NK-92 (cell line): ENCODE results near the gene CCDC192.

ENCODE experiments used
- DNase-seq: peaks from one replicate; lab custom pipeline; 2025; ENCODE audit not compliant: unreplicated experiment; lab: John Stamatoyannopoulos, UW

The CCDC192 gene

GRCh38 chr5:127872494-127872893 is 169.3 kb downstream of the CCDC192 start:
- DNase-seq: no peak

DNA sequence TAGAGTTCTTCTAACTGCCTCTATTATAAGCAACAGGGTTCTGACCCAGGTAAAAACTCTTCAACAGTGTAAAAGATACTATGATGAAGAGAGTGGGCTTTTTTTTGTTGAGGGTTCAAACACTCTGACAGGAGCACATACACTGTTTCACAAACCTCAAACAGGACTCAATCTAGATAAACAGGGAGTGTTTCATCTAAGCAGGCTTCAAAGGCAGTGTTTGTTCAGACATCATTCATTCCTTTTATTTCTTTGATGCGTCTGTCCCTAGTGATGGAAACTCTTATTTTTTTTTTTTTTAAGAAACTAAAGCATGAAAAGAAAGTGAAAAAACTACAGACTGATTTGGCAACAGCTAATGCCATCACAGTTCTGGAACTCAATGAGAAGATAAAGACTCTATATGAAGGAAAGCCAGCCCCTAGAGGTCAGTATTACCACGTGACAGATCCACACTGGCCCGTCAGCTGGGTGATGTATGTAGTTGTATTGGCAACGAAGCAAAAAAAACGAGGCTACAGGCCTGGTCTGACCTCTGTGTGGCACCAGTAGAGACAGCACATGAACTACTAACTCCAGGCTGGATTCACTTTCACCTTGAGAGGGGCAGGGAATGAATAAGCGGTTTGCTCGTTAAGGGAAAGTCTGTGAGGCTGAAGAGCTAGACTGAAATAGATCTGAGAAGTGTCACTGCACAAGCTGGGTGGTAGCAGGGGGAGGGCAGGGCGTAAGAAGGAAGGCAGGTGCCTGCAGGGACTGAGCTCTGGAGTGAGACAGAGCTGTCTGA is 172.2 kb downstream of the CCDC192 start:
- DNase-seq: no peak

DNA sequence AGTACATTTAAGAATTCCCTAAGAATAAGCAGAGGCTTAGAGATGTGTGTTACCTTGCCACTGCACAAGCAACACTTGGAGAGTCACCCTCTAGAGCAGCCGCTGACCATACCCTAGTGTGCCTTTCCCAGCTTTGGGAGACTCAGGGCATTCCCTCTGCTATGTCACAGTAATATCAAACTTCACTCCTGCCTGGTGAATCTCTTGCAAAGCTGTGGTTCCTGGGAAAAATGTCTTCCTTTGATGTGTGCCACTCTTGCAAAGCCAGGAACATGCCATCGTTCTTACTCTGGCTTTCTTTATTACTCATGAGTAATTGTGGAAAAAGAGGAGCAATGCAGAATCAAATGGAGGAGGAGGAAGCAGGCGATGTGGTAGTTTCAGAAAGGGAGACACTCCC is 173.2 kb downstream of the CCDC192 start:
- no peak for DNase-seq

GRCh38 chr5:127878174-127878750 is 175.1 kb downstream of the CCDC192 start:
- DNase-seq: no peak

DNA sequence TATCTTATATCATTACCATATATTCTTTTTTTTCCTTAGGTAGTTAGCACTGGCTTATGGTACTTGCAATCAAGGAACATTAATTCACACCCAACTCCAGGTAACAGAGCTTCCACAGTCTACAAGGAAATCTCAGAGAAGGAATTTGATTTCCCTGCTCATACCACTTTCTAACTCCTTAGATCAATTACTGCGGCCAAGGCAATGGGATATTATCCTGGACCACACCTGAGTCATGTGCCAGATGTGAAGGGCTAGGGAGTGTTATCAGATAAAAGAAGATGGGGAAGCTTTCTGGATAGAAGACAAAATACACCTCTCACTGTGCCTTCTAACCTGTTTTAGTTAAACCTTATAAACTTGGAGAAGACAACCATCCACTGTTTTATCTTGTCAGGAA is 181.2 kb downstream of the CCDC192 start:
- no peak for DNase-seq

DNA sequence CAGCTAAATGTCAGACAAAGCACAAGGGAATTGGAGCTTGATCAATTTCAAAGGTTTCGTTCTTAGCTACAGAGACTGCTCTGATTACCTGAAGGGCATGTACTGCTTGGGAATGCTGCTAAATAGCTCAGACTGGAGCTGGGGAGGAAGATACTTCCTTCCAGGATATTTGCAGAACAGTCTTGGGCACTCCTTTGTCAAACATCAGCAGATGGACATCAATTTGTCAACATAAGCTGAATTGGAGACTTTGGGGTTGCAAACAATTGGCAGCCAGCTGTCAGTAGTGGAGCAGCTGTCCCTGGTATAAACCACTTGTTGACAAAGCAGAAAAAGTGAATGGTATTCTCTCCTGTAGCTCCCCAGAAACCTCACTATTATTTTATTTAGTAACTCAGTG is 182.0 kb downstream of the CCDC192 start:
- no peak for DNase-seq

DNA sequence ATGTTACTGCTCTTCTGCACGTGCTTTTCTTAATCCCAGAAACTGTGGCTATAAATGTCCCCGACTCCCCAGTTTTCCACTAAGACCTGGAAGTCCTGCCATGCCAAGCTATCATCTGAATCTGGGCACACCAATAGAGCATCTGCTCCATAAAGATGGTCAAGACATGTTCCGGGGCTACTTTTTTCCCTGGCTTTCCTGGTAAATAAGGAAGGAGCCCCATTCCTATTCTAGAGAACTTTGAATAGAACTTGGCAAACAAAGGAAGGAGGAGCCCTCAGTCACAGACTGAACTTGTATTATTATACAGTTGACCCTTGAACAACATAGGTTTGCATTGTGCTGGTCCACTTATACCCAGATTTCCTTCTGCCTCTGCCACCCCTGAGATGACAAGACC is 182.9 kb downstream of the CCDC192 start:
- no peak for DNase-seq

DNA sequence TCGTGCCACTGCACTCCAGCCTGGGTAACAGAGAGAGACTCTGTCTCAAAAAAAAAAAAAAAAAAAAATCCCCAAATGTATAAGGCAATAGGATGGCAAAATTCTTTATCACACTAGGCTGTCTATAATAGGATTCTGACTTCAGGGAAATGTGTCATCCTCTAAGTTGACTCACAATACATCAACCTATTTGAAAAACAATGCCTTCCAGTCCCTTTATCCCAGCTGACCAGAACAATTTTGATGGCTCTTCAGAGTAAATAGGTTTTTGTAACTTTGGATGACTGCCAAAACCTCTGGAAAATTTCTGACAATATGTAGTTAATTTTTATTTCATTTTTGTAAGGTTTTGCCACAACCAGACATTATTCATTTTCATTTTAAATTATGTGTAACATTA is 184.1 kb downstream of the CCDC192 start:
- DNase-seq: no peak

DNA sequence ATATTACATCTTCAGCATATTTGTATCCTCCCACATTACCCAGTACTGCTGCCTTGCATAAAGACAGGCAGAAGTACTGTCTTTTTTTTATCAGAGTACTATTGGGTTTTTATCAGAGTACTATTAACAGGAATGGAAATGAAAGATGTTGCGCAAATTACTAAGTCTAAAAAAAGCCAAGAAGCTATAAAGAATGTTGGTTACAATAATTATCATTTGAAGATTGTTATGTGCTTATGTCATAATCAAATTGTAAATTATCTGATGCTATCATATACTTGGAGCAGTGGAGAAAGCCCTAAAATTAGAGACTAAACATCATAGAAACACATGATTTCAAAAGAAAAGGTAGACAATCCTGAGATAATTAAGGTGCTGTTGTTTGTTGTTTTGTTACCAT is 188.8 kb downstream of the CCDC192 start:
- DNase-seq: no peak

DNA sequence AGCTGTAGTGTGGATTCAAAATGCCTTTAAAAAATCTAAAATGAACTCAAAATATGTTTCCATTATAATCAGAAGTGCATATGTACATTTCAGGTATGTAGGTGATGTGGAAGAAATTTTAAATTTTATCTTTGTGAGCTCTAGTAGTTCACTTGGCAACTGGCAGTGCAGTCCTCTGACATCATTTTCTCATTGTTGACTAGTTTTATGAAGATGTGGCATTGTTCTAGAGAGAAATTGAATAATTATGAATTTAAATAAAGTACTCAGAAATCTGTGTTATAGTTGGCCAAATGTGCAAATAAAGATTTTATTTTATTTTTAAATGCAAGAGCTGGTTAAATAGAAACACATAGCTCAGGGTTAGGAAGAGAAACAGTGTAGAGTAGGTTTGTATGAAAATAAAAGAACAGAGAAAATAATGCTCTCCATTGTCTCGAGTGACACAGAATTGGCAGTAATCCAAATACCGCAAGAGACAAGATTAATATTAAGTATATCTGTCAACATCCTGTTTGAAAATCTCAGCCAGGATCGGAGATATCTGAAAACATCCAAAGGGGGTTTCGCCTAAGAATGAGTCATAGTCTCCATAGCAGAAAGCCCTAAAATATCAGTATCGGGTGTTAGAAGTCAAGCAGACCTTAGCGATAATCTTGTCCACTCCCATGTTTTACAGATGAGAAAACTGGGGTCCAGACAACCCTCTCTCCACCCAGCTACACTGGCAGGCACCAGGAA is 189.4 kb downstream of the CCDC192 start:
- DNase-seq: no peak

DNA sequence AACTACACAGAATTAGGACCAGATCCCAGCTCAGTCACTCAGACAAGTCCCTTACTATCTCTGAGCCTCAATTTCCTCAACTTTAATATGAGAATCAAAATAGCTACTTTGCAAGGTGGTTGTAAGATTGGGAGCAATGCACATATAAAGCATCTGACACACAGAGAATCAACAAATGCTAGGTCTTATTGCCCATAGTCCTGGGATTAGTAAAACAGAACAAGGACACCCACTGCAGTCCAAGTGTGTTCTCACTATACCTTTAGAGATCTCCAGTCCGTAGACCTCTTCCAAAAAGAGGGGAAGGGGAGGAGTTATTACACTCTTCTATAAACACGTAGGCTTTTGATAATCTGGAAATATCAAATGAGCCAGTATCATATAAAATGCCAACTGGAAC is 190.0 kb downstream of the CCDC192 start:
- no peak for DNase-seq

GRCh38 chr5:127894461-127894860 is 191.3 kb downstream of the CCDC192 start:
- no peak for DNase-seq

DNA sequence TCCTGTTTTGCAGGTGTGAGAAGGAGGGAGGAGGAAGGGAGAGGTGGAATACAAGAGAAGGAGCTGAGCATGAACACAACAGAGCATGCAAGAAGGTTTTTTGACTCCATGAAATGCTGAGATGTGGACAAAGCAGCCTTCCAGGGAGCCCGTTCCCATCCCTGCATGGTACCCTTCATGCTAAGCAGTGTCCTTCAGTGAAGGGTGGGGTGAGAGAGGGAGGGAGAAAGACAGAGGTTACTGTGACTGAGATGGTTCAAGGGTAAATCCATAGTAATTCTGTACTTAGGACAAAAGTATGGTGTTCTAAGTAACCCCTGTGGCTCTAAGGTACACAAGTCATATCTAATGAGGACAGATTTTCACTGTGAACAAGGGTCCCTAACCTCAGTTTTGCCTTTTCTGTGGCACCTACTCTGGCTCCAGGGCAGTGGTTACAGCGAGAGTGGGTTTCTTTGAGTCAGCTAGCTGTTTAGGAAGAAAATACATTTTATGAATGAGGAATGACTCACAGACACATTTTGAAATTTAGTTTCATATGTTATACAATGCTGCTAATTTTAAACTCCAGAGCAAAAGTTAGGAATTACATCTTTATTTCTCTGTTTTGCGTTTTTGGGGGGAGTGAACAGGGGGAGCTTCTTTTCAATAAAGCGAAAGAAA is 195.5 kb downstream of the CCDC192 start:
- no peak for DNase-seq

DNA sequence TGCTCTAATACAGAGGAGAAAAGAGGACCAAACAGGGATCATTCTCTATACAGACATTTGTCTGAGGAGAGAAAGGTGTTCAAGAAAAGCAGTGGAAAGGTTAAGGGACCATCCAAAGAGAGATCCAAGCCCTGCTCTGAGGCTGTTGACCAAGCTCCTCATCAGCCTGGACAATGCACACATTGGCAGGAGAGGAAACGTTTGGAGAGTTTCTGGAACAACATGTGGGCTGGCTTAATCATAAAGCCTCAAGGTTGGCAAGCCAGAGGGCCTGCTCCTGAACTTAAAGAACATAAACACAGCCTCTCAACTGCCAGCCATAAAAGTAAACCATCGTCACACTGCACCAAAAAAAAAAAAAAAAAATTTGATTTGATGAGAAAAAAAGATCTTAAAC is 196.0 kb downstream of the CCDC192 start:
- DNase-seq: no peak

- no peak for DNase-seq
Measured at GRCh38 chr5:127906562-127907204, 203.5 kb downstream of the CCDC192 start.

GRCh38 chr5:127907907-127908306 is 204.7 kb downstream of the CCDC192 start:
- no peak for DNase-seq

DNA sequence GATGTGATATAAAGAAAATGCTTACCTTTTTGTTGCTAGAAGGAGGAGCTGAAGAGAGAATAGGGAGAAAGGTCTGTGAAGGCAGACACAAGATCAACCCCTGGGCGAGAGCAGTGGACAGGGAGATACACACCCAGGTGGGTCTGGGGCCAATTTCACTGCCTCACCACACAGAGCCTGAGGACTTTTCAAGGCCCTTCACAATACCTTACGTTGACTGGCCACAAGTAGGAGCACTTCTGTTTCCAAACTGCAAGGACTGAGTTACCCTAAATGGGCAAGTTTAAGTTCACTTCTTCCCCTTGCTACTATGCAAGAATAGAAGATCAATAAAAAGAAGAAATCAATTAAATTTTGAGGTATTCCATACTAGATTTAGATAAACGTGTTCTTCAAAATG is 205.9 kb downstream of the CCDC192 start:
- DNase-seq: no peak

- no peak for DNase-seq
Measured at GRCh38 chr5:127909821-127910220, 206.6 kb downstream of the CCDC192 start.

GRCh38 chr5:127910307-127910956 is 207.2 kb downstream of the CCDC192 start:
- no peak for DNase-seq

DNA sequence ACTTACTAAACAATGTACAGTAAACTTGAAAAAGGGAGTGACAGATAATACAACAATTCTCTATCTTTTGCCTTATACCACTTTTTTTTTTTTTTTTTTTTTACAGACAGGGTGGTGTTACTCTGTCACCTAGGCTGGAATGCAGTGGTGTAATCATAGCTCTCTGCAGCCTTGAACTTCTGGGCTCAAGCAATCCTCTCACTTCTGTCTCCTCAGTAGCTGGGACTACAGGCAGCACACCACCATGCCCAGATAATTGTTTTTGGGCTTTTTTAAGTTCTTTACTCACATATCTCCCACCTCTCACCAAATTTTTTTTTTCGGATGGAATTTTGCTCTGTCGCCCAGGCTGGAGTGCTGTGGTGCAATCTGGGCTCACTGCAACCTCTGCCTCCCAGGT is 208.4 kb downstream of the CCDC192 start:
- DNase-seq: no peak

DNA sequence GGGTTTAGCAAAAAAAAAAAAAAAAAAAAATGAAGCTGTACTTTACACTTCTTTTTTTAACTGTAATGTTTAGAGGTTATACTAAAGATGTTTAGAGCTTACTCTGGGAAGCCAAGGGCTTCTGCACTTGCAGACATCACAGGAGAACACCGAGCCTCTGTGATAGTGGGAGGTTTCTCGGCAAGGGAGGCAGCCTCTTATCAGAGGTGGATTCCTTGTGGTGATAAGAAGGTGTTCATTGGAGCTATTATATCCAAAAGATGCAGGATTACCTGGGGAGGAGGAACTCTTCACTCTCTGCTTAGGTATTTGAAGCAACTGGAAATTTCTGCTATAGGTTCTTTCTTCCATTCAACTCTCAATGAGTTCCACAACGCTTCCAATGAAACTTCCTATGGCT is 209.2 kb downstream of the CCDC192 start:
- no peak for DNase-seq
